Suppressor macrophage treated with lipopolysaccharide for 4 hours (primary cell): ENCODE results near the gene PIEZO2.
"Not testable (repeated sequence)": the region's sequence is repeated elsewhere in the genome, so short reads cannot be mapped to it uniquely, and the experiment has no call there.

Experiments
- DNase-seq: peaks from one replicate; pipeline ENCODE4 v3.0.0-alpha.2; 2020

PIEZO2 gene

DNA sequence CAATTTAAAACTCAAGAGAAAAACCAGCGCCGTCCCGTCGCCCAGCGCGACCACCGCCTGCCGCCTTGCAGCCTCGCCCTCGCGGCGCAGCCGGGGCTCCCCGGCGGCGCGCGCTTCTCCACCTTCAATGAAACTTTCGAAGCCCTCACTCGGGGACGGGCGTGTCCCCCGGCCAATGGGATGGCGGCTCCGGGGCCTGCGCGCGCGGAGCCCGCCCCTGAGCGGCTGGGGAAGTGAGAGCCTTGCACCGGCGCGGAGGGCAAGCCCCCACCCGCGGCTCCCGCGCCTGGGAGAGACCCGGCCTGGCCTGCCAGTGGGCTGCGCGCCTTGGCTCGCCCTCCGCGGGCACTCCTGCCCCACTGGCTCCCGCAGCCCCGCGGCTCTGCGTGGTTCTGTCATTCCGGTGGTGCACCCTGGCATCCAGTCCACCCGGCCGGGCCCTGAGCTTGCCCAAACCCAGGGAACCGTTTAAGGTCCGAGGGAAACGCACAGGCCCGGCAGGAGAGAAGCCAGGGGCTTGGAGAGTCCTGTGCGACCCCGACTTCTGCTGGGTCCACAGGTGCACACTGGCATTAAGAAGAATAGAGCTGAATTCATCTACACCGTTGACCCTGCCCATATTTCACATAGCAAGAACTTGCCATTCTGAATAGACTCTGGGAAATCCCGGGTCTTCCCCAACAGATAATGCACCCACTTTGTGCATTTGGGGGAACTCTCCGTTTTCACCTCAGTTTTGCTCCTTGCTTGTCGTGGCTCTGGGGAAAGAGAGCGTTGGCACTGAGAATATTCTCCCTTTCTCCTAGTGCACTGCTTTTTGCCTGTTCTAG lies at the start of gene PIEZO2:
PIEZO2 (minus strand) TSS at position 129 of the 830 bp plus-strand sequence. CDS start 981 bp downstream, outside the sequence.
- DNase-seq, result peak; percentile 68

DNA sequence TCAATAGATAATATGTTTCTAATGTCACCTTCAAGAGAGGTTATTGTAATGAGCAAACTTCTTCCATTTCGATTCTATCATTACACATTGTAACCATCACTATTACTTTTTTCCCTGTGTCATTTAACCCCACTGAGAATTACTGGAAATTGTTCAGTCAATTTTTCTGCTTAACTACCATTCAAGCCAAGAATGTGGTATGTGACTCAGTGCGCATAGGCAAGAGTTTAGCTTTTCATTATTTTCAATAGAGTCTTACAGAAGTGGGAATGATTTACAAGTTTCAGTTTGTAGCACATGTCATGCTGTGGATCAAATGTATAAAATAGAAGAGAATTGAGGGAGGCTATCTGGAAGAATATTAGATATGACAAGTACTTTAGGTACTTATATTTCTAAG lies 34.3 kb upstream of the PIEZO2 start:
- DNase-seq, result no peak

DNA sequence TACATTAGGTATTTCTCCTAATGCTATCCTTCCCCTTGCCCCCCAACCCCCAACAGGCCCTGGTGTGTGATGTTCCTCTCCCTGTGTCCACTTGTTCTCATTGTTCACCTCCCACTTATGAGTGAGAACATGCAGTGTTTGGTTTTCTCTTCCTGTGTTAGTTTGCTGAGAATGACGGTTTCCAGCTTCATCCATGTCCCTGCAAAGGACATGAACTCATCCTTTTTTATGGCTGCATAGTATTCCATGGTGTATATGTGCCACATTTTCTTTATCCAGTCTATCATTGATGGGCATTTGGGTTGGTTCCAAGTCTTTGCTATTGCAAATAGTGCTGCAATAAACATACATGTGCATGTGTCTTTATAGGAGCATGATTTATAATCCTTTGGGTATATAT lies 32.3 kb upstream of the PIEZO2 start:
- DNase-seq, result not testable (repeated sequence)

- DNase-seq, result no peak
These were observed 30.7 kb upstream of the PIEZO2 start for GRCh38 chr18:11179959-11180519.

DNA sequence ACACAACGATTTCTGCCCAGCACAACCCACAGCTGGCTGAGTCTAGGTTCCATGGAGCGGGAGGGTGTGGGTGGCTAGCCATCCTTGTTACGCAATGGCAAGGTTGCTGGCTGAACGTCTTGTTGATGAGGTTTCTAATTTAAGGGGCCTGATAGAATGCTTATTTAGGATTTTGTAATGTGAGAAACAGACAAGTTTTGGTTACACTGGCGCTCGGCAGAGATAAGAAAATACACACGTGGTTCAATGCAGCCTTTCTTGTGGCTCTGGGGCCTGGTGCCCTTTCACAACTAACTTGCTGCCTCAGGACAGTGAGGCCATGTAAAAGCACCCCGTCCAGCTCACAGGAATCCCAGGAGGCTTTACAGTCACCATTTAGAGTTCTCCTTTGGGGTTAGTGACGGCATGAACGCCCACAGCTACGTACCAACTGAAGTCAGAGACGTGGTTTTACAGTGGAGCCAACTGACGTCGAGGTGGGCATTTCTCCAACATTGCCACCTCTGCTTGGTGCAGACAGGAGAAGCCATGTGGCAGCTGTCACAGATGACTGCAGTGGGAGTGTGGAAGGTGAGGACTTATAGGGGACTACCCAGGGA lies 29.7 kb upstream of the PIEZO2 start:
- DNase-seq, result peak; percentile 18

DNA sequence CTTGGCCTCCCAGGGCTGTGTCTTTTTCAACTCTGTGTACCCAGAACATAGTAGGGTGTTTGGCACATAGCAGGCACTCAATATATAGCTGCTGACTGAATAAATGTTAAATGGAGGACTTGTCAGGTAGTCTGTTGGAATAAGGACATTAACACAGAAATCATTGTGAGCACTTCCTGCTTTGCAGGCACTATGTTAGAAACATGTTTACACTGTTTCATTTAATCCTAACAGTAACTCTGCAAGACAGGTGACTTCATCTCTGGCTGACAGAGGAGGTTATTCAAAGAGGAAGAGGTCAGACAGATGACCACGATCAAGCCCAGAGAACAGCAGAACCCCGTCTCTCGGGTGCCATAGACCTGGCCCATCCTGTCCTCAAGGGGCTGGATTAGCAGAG lies 28.0 kb upstream of the PIEZO2 start:
- no peak for DNase-seq

- DNase-seq, result no peak
These were observed 27.1 kb upstream of the PIEZO2 start for GRCh38 chr18:11176481-11176881.

GRCh38 chr18:11175266-11175979 lies 26.1 kb upstream of the PIEZO2 start:
- no peak for DNase-seq

- DNase-seq, result not testable (repeated sequence)
These were observed 24.8 kb upstream of the PIEZO2 start for GRCh38 chr18:11174179-11174578.

- no peak for DNase-seq
These were observed 18.4 kb upstream of the PIEZO2 start for GRCh38 chr18:11167778-11168177.

GRCh38 chr18:11165952-11166351 lies 16.6 kb upstream of the PIEZO2 start:
- DNase-seq, result no peak

DNA sequence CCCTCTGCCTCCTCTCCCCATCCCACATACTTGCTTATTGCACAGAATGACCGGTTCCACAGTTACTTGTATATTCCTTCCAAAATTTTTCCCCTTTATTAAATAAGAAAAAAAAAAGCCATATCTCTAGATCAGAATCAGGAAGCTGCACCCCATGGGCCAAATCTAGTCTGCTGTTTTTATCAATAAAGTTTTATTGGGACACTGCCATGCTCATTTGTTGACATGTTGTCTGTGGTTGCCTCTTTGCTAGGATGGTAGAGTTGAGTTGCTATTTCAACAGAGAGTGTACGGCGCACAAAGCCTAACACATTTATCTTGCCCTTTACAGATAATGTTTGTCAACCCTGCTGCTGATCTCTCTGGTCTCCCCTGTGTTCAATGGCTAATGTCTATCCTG lies 15.8 kb upstream of the PIEZO2 start:
- no peak for DNase-seq

- peak; percentile 50 for DNase-seq
These were observed 14.3 kb upstream of the PIEZO2 start for GRCh38 chr18:11163665-11164064.

GRCh38 chr18:11162889-11163288 lies 13.5 kb upstream of the PIEZO2 start:
- no peak for DNase-seq

DNA sequence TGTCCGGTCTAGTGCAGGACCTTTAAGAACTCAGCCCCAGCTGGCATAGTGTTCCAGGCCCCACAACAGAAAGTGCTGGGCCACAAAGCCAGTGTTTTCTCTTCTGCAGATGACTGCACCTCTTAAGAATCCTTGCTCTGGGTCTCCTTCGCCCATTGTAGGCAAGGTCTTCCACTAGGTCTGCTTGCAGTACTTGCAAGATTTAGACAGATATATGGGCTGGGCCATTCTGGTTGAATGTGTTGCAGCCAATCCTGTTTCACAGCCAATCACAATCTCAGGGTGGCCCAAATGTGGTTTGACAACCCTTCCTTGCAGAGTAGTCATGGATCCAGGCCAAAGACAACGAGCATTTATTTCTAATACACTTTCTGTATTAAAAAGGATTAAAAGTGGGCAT lies 13.1 kb upstream of the PIEZO2 start:
- no peak for DNase-seq

DNA sequence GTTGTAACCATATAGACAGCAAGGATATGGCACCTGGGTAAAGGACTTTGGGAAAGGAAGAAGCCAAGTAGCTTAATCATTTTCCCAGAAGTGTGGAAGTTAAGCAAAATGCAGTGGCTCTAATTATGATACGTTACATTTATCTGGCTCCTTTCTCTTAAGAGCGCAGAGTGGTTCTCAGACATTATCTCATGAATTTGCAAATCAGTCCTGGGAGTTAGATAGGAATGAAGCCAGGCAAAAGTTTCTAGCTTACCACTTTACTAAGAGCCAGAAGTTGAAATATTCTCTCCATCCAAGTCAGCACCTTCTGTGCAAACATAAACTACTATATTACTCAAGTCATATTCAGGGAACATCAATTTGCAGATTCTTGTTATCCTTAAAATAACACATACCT lies 10.9 kb upstream of the PIEZO2 start:
- DNase-seq, result no peak

- no peak for DNase-seq
These were observed 10.5 kb upstream of the PIEZO2 start for GRCh38 chr18:11159844-11160243.

- DNase-seq, result no peak
These were observed 7.6 kb upstream of the PIEZO2 start for GRCh38 chr18:11156978-11157377.

- no peak for DNase-seq
These were observed 5.8 kb upstream of the PIEZO2 start for GRCh38 chr18:11155034-11155759.

DNA sequence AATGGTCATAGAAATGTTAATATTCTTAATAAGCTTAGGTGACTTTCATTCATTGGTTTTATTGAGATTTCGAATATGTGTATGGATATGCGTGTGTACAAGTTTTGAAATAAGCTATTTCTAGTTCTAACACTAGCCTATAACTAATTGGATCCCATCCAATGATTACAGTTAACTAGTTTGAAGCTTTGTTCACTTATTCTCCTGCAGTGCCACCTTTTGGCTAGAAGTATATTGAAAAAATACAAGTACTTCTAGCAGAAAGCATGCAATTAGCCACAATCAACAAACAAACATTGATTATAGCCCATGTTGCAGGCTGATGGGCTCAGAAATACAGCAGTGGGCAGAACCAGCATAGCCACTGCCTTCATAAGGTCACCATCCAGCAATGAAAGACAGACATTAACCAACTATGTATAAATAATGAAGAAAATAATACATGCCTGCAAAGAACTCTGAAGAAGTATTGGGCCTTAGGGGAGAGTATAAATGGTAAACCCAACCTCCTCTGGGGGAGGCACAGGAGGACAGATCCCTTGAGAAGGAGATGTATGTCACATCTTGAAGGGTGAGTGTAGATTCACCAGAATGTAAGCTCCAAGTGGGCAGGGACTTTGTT lies 5.1 kb upstream of the PIEZO2 start:
- peak; percentile 54 for DNase-seq

DNA sequence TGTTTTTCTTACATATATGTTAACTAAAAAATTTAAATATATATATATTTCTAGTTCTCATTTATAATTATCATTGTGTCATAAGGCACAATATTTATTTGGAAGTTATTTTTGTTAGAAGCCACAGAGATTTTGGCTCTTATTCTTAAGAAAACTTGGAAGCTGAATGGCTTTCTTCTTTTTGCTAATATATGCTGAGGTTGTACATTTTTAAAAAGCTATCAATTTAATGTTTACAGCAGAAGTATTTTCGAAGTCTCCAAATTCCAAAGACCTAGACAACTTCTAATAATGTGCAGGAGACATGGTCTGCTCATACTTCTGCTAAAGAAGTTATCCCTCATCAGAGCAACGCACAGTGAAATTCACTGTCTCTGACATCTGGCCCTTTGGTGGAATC lies 3.7 kb upstream of the PIEZO2 start:
- DNase-seq, result no peak

- no peak for DNase-seq
These were observed 874 bp upstream of the PIEZO2 start for GRCh38 chr18:11150271-11150615.
